Vein endothelial cell (primary cell): Measurements from ENCODE around the gene P3H2. TPM values are rescaled to one million over a fixed set of nuclear protein-coding genes. Genes with fewer than 3 reads are reported as not detected.

Source experiments
- small RNA-seq: library from RNA; depleted of rRNA; stranded (forward); fragments of <200 nt; gene quantifications from one replicate; pipeline ENCODE3, GENCODE V24; 2012
- total RNA-seq: library from RNA; depleted of rRNA; stranded (reverse); fragments of >200 nt; gene quantifications from 2 replicates; pipeline ENCODE4 v1.2.3, GENCODE V29; 2012

P3H2 gene, protein sequence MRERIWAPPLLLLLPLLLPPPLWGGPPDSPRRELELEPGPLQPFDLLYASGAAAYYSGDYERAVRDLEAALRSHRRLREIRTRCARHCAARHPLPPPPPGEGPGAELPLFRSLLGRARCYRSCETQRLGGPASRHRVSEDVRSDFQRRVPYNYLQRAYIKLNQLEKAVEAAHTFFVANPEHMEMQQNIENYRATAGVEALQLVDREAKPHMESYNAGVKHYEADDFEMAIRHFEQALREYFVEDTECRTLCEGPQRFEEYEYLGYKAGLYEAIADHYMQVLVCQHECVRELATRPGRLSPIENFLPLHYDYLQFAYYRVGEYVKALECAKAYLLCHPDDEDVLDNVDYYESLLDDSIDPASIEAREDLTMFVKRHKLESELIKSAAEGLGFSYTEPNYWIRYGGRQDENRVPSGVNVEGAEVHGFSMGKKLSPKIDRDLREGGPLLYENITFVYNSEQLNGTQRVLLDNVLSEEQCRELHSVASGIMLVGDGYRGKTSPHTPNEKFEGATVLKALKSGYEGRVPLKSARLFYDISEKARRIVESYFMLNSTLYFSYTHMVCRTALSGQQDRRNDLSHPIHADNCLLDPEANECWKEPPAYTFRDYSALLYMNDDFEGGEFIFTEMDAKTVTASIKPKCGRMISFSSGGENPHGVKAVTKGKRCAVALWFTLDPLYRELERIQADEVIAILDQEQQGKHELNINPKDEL
- 13.4 and 16.0 TPM in 2 replicates for total RNA-seq

DNA sequence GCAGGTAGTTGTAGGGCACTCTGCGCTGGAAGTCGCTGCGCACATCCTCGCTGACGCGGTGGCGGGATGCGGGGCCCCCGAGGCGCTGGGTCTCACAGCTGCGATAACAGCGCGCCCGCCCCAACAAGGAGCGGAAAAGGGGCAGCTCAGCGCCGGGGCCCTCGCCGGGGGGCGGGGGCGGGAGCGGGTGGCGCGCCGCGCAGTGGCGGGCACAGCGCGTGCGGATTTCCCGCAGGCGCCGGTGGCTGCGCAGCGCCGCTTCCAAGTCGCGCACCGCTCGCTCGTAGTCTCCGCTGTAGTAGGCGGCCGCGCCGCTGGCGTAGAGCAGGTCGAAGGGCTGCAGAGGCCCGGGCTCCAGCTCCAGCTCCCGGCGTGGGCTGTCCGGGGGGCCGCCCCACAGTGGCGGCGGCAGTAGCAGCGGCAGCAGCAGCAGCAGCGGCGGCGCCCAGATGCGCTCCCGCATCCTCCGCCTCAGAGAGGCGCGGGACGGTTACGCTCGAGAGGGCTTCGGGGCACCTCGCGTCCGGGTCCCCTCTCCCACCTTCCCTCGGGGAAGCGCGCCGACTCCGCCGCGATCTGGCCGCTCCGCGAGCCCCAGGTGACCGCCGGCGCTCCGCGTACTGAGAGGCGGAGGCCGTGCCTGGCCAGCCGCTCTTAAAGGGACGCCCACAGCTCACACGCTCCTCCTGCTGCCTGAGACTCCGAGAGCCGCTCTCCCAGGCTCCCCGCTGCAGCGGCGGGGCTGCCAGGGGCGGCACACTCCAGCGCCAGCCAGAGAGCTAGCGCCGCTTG is at the start of gene P3H2:
Gene P3H2 (minus strand): TSS at position 629 of the 792 bp plus-strand sequence. CDS start 166 bp downstream, at position 463.

Small RNA genes lying within 50 kb of the gene (small RNA-seq; reads per million reads assigned to genes)
- not detected for gene RNU6-1109P

Other genes starting within 250 kb of the P3H2 start
- gene CLDN1, start 201.5 kb upstream of the P3H2 start, total RNA-seq: 0.48 and 1.3 TPM in 2 replicates